Measurements from ENCODE around the gene ITFG2. TPM values are rescaled to one million over a fixed set of nuclear protein-coding genes. Genes with fewer than 3 reads are reported as not detected.

Gene ITFG2
- total and polyA plus RNA-seq, 2 donors (not counting 3 experiments of a cell fraction or from before 2014, with no cell fraction given): 25.0 to 31.9 TPM

DNA sequence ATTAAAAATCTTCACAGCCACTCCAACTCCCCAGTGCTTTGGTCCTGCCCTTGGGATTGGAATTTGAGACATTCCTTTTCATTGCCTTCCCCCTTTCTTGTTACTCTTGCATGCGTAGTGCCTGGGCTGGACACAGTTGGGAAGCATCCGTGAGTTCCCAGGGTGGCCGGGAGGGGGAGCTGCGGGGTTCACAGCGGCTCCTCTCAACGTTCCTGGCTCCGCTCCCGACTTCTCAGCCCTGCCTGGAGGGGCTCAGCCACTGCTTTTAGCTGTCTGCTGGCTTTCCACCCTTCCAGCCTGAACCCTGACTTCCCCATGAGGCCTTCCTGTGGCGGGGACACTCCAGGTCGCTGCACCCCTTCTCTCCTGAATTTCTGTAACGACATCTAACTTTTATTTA, 41.2 kb downstream of the ITFG2 start:
- no TSS peak for BruUV-seq (replicated peaks)
- no peak for TF ChIP-seq POLR2A (IDR thresholded peaks at IDR 0.05; ENCODE audit: low read depth, low read length)
- no peak for TF ChIP-seq JUN (IDR thresholded peaks at IDR 0.05; ENCODE audit: borderline replicate concordance, insufficient read depth, insufficient read length, low read depth)
- TF ChIP-seq POLR2AphosphoS5 (IDR thresholded peaks at IDR 0.05; ENCODE audit: insufficient read depth, low read depth, low read length): peak; percentile 21
- TF ChIP-seq, protein P1, sequence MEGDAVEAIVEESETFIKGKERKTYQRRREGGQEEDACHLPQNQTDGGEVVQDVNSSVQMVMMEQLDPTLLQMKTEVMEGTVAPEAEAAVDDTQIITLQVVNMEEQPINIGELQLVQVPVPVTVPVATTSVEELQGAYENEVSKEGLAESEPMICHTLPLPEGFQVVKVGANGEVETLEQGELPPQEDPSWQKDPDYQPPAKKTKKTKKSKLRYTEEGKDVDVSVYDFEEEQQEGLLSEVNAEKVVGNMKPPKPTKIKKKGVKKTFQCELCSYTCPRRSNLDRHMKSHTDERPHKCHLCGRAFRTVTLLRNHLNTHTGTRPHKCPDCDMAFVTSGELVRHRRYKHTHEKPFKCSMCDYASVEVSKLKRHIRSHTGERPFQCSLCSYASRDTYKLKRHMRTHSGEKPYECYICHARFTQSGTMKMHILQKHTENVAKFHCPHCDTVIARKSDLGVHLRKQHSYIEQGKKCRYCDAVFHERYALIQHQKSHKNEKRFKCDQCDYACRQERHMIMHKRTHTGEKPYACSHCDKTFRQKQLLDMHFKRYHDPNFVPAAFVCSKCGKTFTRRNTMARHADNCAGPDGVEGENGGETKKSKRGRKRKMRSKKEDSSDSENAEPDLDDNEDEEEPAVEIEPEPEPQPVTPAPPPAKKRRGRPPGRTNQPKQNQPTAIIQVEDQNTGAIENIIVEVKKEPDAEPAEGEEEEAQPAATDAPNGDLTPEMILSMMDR (IDR thresholded peaks at IDR 0.05; ENCODE audit: extremely low read depth in 1 of 2, insufficient read depth in 1 of 2, low read depth in 1 of 2, low read length in 2 of 2): peak; percentile 92 to 96
- H3K79me2 ChIP-seq (ENCODE audit: control insufficient read depth, insufficient read depth, low read length): no peaks in the 10 kb centered on the region
- no peaks in the 10 kb centered on the region for H4K20me1 ChIP-seq (replicated peaks; ENCODE audit: control insufficient read depth, extremely low read depth, insufficient read depth, low read length)
- H3K36me3 ChIP-seq (ENCODE audit: control insufficient read depth in 2 of 2, extremely low read depth in 1 of 2, insufficient read depth in 2 of 2, low read length in 2 of 2): peaks cover 0 to under 1% of the 10 kb centered on the region in 2 experiments
- H3K9me3 ChIP-seq (replicated peaks; ENCODE audit: control insufficient read depth, insufficient read depth, low read length): no peaks in the 10 kb centered on the region
- POLR2A ChIA-PET: no interaction called here
- H3K9me1 ChIP-seq (replicated peaks; ENCODE audit: control insufficient read depth, extremely low read depth, insufficient read depth, low read length): no peaks in the 10 kb centered on the region
- dilution Hi-C loops (cut with MboI; ENCODE audit: extremely low pct_ligation_motif_present, low sequenced_read_pairs) (no loop called here), intact Hi-C loops (cut with micrococcal nuclease) (loop anchor here (1.0 kb wide), 3 partner anchors 91 to 188 kb away; no protein-coding TSS in a partner anchor)
- FAIRE-seq (peak; percentile 85), DNase-seq (ENCODE audit: low read depth, low spot score) (peak; percentile 69)
- no peak overlapping the region for H3K27ac ChIP-seq (ENCODE audit: insufficient read depth, low read depth, low read length)
- no peak overlapping the region for H3K9ac ChIP-seq (replicated peaks; ENCODE audit: extremely low read depth, insufficient read depth, low read length)
- no peak overlapping the region for H2AFZ ChIP-seq (ENCODE audit: low read depth, low read length)
- H3K4me3 ChIP-seq (replicated peaks in 1 of 3; ENCODE audit: insufficient read depth in 1 of 3, low read depth in 1 of 3, low read length in 3 of 3): no peak overlapping the region
- CTCF ChIA-PET: interaction anchor here (0.5 to 3.2 kb wide), 31 partner anchors 9 to 939 kb away, joined by 3 to 38 read pairs (median 6); partner anchors contain the start of genes FOXM1, ITFG2, NRIP2 and RHNO1
- peaks cover 4% of the 10 kb centered on the region for H3K4me1 ChIP-seq (ENCODE audit: control insufficient read depth, extremely low read depth, insufficient read depth, low read length)
- no peak overlapping the region for H3K4me2 ChIP-seq (ENCODE audit: insufficient read depth, low read length)
- no peaks in the 10 kb centered on the region for H3K27me3 ChIP-seq (ENCODE audit: control insufficient read depth in 2 of 2, insufficient read depth in 2 of 2, low read length in 2 of 2)
